Activated naive CD4-positive, alpha-beta T cell treated with anti-CD3 and anti-CD28 coated beads, Interleukin-2, amount 10 ng/mL, durations not matched to agents 7 days and 5 days (primary cell): ENCODE data around the gene BRPF1.

Experiments
- CTCF ChIA-PET: fragments of 350-600 bp; sonication (Branson Sonifier 250); formaldehyde crosslinking; loops from one replicate; lab custom pipeline; 2021; ENCODE audit warnings: antibody characterized with exemption; lab: Charles Lee
- DNase-seq: peaks from one replicate; pipeline ENCODE4 v3.0.0-alpha.2; 2020
- H3K27ac Mint-ChIP-seq: one replicate; pipeline ENCODE4 v1.8.0; 2021; ENCODE audit warnings: mild to moderate bottlenecking, moderate library complexity, mixed read lengths
- H3K27me3 Mint-ChIP-seq: one replicate; pipeline ENCODE4 v1.8.0; 2021; ENCODE audit warnings: mild to moderate bottlenecking, mixed read lengths
- H3K36me3 Mint-ChIP-seq: one replicate; pipeline ENCODE4 v1.8.0; 2021; ENCODE audit warnings: mixed read lengths
- H3K4me1 Mint-ChIP-seq: one replicate; pipeline ENCODE4 v1.8.0; 2021; ENCODE audit warnings: mixed read lengths
- H3K4me3 Mint-ChIP-seq: one replicate; pipeline ENCODE4 v1.8.0; 2021; ENCODE audit warnings: mild to moderate bottlenecking, moderate library complexity, mixed read lengths
- H3K9me3 Mint-ChIP-seq: one replicate; pipeline ENCODE4 v1.8.0; 2021; ENCODE audit warnings: mixed read lengths

The BRPF1 gene

DNA sequence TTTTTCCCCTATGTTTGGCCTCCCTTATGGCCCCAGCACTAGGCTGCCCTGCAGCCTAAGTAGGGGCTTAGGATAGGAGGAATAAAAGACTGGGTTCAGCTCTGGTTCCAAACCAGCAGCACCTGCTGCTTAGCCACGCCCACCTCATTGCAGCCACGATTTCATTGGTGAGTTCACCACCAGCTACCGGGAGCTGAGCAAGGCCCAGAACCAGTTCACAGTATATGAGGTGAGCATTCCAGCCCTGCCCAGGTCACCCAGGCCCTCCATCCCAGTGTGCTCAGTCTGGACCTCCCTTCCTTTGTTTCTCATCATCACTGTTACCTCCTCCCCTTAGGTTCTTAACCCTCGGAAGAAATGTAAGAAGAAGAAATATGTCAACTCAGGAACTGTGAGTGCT is 16.4 kb upstream of the BRPF1 start:
- Mint-ChIP-seq H3K36me3 (no peaks in the 10 kb centered on the region), H3K4me1 (peaks cover 5% of the 10 kb centered on the region), H3K4me3 (no peak overlapping the region), H3K27ac (no peak overlapping the region), H3K27me3 (peaks cover 25% of the 10 kb centered on the region), H3K9me3 (no peaks in the 10 kb centered on the region)
- CTCF ChIA-PET, result interaction anchor here (0.5 to 2.5 kb wide), 5 partner anchors 12 to 362 kb away, joined by 3 to 15 read pairs (median 4); partner anchors contain the start of gene BRPF1
- DNase-seq, result no peak

DNA sequence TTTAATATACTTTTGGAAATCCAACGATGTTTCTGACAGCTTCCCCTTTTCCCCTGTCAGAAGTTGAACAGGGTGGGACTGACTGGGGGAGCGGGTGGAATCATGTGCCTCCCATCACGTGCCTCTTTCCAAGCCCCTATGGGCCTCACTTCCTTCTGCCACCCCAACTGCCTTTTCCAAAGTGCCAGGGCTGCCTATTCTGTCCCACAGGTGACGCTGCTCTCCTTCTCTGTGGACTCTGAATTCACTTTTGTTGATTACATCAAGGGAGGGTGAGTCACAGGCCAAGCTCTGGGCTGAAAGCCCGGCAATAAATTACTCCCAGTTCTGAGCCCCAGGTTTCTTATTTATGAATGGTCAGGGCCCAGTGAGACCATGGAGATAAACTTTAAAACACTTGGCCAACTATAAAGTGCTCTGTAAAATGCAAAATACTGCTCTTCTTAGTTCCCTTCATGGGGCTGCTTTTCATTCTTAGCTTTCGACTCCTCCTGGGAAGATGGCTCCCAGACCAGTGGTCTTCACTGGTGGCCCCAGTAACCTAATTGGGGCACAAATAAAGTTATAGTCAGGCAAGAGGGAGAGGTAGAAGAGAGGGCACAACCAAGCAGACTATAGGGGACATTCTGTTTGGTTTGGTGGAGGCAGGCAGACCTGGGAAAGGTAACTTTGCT is 15.6 kb upstream of the BRPF1 start:
- peak; percentile 42 for DNase-seq
- CTCF ChIA-PET, result interaction anchor here (0.5 to 2.5 kb wide), 5 partner anchors 11 to 363 kb away, joined by 3 to 15 read pairs (median 4); partner anchors contain the start of gene BRPF1
- H3K27me3 Mint-ChIP-seq, result peaks cover 22% of the 10 kb centered on the region

DNA sequence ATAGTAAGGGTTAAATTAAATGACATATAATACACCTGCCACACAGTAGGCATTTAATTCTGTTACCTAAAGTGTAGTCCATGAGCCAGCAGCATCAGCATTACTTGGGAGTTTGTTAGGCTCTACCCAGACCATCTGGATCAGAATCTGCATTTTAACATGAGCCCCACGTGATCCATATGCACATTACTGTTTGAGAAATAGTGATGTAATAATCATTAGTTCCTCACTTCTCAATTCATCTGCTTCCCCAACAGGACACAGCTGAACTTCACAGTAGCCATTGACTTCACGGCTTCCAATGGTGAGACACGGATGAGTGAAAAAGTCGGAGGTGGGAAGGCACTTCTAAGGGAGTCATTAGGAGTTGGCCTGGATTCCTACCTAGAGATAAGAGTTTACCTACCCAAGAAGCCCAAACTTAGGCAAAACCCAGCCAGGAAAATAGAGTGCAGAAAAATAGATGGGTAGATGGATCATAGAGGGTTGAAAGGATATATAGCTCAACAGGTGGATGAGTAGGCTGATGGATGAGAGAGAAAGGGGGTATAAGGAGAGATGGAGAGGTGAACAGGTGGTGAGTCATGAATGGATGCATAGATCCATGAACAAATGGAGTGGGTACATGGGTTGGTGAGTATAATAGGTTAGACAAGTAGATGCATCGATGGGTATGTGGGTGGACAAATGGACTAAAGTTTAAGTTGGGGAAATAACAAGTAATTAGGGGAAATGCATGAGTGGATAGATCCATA is 14.6 kb upstream of the BRPF1 start:
- Mint-ChIP-seq H3K27ac (no peak overlapping the region), H3K4me3 (no peak overlapping the region), H3K4me1 (peaks cover 5% of the 10 kb centered on the region), H3K27me3 (peaks cover 19% of the 10 kb centered on the region), H3K9me3 (no peaks in the 10 kb centered on the region), H3K36me3 (no peaks in the 10 kb centered on the region)
- CTCF ChIA-PET, result no interaction called here
- no peak for DNase-seq

More for the DNA sequence above, 15.6 kb upstream of the BRPF1 start:
- Mint-ChIP-seq H3K4me1 (peaks cover 5% of the 10 kb centered on the region), H3K27ac (no peak overlapping the region), H3K9me3 (no peaks in the 10 kb centered on the region), H3K4me3 (no peak overlapping the region), H3K36me3 (no peaks in the 10 kb centered on the region)

DNA sequence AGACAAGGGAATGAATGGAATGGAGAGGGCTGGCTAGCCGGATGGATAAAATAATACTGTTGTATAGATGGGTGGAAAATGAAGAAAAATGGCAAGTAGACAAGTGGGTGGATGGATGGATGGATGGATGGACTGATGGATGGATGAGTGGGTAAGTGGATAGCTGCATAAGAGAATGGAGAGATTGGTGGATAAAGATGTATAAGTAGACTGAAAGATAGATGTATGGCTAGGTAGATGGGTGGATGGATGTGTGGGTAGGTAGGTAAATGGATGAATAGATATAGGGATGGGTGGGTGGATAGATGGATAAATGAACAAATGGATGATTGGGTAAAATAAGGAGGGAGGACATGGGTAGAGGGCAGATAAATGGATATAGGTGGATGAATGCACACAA is 14.0 kb upstream of the BRPF1 start:
- Mint-ChIP-seq H3K4me3 (no peak overlapping the region), H3K27ac (no peak overlapping the region), H3K4me1 (peaks cover 5% of the 10 kb centered on the region), H3K27me3 (peaks cover 18% of the 10 kb centered on the region), H3K36me3 (no peaks in the 10 kb centered on the region), H3K9me3 (no peaks in the 10 kb centered on the region)
- CTCF ChIA-PET, result interaction anchor here (1.4 kb wide), 1 partner anchor 10 kb away, joined by 5 read pairs; no protein-coding TSS in a partner anchor
- no peak for DNase-seq

DNA sequence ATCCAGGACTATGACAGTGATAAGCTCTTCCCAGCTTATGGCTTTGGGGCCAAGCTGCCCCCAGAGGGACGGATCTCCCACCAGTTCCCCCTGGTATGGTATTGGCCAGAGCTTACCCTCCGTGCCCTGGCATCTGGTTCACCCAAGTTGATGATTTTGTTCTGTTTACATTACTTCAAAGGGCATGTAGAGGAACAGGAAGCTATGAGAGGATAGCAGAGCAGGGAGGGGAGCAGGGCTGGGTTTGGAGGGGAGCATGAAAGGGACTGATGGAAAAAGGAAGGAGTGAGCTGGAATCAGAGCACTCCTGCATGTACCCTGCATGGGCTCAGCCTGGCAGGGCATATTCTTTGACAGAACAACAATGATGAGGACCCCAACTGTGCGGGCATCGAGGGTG is 13.4 kb upstream of the BRPF1 start:
- no peak for DNase-seq
- H3K36me3 Mint-ChIP-seq, result no peaks in the 10 kb centered on the region
- CTCF ChIA-PET, result interaction anchor here (0.8 to 1.4 kb wide), 2 partner anchors 9 to 150 kb away, joined by 3 to 5 read pairs; no protein-coding TSS in a partner anchor
- H3K27me3 Mint-ChIP-seq, result peaks cover 12% of the 10 kb centered on the region
- H3K27ac Mint-ChIP-seq, result no peak overlapping the region
- H3K4me1 Mint-ChIP-seq, result peaks cover 5% of the 10 kb centered on the region
- H3K4me3 Mint-ChIP-seq, result no peak overlapping the region
- no peaks in the 10 kb centered on the region for H3K9me3 Mint-ChIP-seq

DNA sequence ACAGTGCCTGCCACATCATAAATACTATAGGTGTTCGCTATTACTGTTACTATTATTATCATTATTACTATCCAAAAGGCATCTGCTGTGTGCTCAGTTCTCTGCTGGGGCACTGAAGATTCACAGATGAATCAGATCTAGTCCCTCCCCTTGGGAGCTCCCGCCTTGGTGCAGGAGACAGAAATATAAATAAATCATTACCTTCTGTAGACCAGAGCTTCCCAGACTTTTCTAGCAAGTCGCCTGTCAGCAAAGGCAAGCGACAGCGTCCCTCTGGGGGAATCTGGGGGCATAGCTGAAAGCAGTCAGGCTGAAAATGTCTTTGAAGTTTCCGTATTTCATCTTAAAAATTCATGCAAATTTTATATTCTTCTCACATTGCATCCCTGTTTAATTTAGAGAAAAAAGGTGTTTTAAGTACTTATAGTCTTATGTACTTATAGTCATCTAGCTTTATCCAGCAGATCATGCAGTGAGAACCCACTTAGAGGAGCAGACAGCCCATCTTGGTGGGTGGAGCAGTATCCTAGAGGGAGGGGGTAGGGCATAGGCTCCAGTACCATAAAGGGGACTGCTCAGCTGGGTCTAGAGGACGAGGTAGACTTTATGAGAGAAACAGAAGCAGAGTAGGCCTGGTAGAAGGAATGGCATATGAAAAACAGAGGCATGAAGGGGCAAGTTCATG is 10.4 kb upstream of the BRPF1 start:
- peaks cover 5% of the 10 kb centered on the region for H3K4me1 Mint-ChIP-seq
- no peak overlapping the region for H3K4me3 Mint-ChIP-seq
- no peaks in the 10 kb centered on the region for H3K36me3 Mint-ChIP-seq
- H3K27me3 Mint-ChIP-seq, result peaks cover 14% of the 10 kb centered on the region
- CTCF ChIA-PET, result interaction anchor here (0.8 kb wide), 1 partner anchor 26 kb away, joined by 4 read pairs; no protein-coding TSS in a partner anchor
- no peaks in the 10 kb centered on the region for H3K9me3 Mint-ChIP-seq
- no peak overlapping the region for H3K27ac Mint-ChIP-seq
- DNase-seq, result no peak

DNA sequence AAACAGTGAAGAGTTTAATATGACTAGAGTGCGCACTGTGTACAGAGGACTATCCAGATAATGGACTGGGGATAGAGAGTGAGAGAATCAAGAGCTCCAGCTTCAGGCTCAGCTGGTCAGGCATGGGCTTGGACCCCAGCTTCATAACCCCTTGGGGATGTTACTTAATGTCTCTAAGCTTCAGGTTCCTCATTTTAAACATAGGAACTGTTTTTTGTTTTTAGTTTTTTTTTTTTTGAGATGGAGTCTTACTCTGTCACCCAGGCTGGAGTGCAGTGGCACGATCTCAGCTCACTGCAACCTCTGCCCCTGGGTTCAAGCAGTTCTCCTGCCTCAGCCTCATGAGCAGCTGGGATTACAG is 9.9 kb upstream of the BRPF1 start:
- no peak overlapping the region for H3K4me3 Mint-ChIP-seq
- H3K36me3 Mint-ChIP-seq, result no peaks in the 10 kb centered on the region
- DNase-seq, result no peak
- H3K27ac Mint-ChIP-seq, result no peak overlapping the region
- H3K9me3 Mint-ChIP-seq, result no peaks in the 10 kb centered on the region
- CTCF ChIA-PET, result no interaction called here
- H3K4me1 Mint-ChIP-seq, result peaks cover 8% of the 10 kb centered on the region
- H3K27me3 Mint-ChIP-seq, result peaks cover 14% of the 10 kb centered on the region

DNA sequence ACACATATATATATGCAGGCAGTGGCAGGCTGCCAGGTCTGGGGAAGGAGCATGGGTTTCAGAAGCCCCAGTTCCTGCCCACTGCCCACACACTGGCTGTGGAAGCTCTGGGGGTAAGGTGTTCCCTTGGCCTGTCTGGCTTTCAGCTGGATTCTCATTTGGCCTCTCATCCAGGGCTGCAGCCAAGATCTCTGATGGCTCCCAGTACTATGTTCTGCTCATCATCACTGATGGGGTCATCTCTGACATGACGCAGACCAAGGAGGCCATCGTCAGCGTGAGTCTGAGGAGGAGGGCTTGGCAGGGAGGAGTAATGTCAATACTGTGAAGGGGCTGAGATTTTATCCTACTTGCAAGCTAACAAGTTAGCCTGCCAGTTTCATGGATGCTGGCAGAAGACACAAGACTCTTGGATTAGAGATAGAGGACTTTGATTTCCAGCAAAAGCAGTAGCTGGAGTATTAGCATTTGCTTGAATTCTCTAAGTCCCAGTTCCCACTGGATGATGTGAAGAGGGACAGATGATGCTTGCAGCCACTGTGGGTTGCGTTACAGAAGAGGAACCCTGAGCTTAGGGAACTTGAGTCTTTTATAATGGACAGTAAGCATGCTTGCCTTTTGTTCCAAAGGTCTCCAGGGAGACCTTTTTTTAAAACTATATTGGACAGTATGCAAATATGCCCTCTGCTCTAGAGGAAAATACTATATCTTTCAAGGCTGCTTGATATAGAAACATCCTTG is 5.6 kb upstream of the BRPF1 start:
- Mint-ChIP-seq H3K4me3 (no peak overlapping the region), H3K9me3 (no peaks in the 10 kb centered on the region), H3K27ac (peak overlapping the region; percentile 74), H3K36me3 (no peaks in the 10 kb centered on the region), H3K4me1 (peaks cover 31% of the 10 kb centered on the region), H3K27me3 (peaks cover 26% of the 10 kb centered on the region)
- CTCF ChIA-PET, result interaction anchor here (1.3 to 3.2 kb wide), 3 partner anchors 10 to 68 kb away, joined by 3 to 19 read pairs (median 15); no protein-coding TSS in a partner anchor
- no peak for DNase-seq

DNA sequence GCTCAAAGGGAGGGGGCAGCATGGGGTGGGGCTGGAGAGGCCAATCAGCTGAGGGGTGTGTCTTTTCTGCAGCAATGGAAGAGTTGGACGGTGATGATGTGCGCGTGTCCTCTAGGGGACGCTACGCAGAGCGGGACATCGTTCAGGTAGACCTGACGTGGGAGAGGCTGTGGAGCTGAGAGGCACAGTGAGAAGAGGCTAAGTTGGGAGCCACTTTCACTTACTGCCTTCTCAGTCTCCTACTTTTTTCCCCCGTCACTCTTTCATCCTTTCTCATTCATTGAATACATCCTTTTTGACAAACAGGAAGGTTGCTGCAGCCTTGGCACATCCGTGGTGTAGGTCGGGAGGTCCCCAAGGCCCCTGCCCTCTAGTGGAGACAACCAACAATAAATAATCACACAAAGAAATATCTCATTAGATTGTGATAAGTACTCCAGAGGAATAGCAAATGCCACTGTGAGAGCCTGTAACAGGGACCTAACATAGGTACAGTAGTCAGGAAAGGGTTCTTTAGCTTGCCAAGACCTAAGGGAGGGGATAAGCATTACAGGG is 4.4 kb upstream of the BRPF1 start:
- peak; percentile 71 for DNase-seq
- peak overlapping the region; percentile 60 for H3K4me3 Mint-ChIP-seq
- H3K27ac Mint-ChIP-seq, result peak overlapping the region; percentile 30
- CTCF ChIA-PET, result interaction anchor here (0.7 to 3.2 kb wide), 27 partner anchors 9 to 375 kb away, joined by 3 to 20 read pairs (median 4); partner anchors contain the start of genes MTMR14 and OGG1
- peaks cover 31% of the 10 kb centered on the region for H3K27me3 Mint-ChIP-seq
- peaks cover 31% of the 10 kb centered on the region for H3K4me1 Mint-ChIP-seq
- H3K9me3 Mint-ChIP-seq, result no peaks in the 10 kb centered on the region
- no peaks in the 10 kb centered on the region for H3K36me3 Mint-ChIP-seq

DNA sequence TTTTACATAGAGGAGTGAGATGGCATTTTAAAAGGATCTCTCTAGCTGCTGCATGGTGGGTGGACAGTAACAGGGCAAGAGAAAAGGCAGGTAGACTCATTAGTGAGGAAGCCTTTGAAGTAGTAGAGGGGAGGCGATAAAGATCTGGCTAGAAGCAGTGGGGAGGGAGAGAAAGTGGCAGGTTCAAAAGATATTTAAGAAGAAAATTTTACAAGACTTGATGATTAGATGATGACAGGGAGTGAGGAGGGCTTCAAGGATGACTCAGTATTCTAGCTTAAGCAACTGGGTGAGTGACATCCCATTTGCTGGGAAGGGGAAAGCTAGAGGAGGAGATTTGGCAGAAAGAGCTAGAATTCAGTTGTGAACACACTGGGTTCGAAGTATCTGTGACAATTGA is 3.8 kb upstream of the BRPF1 start:
- CTCF ChIA-PET, result interaction anchor here (0.7 to 3.2 kb wide), 21 partner anchors 10 to 376 kb away, joined by 3 to 20 read pairs (median 5); partner anchors contain the start of genes MTMR14 and OGG1
- Mint-ChIP-seq H3K4me3 (no peak overlapping the region), H3K27ac (no peak overlapping the region), H3K9me3 (no peaks in the 10 kb centered on the region), H3K36me3 (peaks cover 4% of the 10 kb centered on the region), H3K4me1 (peaks cover 36% of the 10 kb centered on the region), H3K27me3 (peaks cover 27% of the 10 kb centered on the region)
- no peak for DNase-seq

DNA sequence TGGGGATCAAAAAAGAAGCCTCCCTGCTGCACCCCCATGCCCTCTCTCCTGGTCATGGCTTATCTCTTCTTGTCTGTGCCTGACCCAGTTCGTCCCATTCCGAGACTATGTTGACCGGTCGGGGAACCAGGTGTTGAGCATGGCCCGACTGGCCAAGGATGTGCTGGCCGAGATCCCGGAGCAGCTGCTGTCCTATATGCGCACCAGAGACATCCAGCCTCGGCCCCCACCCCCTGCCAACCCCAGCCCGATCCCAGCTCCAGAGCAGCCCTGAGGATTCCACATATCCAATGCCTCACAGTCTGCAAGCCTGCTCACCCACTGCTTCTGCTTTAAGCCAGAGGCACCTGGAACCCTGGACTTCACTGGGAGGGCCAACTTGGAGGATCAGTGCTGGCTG is 2.1 kb upstream of the BRPF1 start:
- Mint-ChIP-seq H3K36me3 (peaks cover 14% of the 10 kb centered on the region), H3K27me3 (peaks cover 22% of the 10 kb centered on the region), H3K4me1 (peaks cover 53% of the 10 kb centered on the region), H3K4me3 (no peak overlapping the region), H3K9me3 (no peaks in the 10 kb centered on the region), H3K27ac (no peak overlapping the region)
- CTCF ChIA-PET, result no interaction called here
- no peak for DNase-seq

DNA sequence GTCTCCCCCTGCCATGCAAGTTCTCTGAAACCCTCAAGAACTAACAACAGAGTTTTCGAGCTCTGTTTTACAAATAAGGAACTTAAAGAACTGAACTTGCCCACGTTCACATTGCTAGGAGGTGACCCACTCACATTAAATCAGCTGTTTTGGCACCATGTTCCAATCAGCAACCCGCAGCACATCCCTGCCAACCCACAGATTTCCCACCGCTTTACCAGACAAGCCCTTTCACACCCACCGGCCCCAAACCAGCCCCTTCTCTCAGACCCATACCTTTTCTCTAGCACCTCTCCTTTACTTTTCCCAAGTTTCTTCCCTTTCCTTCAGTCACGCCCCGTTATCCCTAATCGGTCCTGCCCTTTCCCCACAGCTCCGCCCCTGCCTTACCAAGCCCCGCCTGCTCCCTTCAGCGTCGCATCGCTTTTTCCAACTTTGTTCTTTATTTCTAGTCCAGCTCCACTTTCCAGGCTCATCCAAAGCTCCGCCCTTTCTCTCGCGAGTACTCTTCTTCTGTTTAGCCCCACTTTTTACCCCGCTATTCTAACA is 804 bp upstream of the BRPF1 start:
- Mint-ChIP-seq H3K4me1 (peaks cover 66% of the 10 kb centered on the region), H3K27me3 (peaks cover 17% of the 10 kb centered on the region), H3K4me3 (peak overlapping the region; percentile 84), H3K9me3 (no peaks in the 10 kb centered on the region), H3K36me3 (peaks cover 24% of the 10 kb centered on the region), H3K27ac (peak overlapping the region; percentile 95)
- no peak for DNase-seq
- CTCF ChIA-PET, result interaction anchor here (1.0 to 2.1 kb wide), 4 partner anchors 16 to 227 kb away, joined by 3 to 7 read pairs (median 6); no protein-coding TSS in a partner anchor
